Esophagus (tissue), 2 donors: ENCODE results near the gene TTC4. TPM values are rescaled to one million over a fixed set of nuclear protein-coding genes. Genes with fewer than 3 reads are reported as not detected.
"Not testable (repeated sequence)": the region's sequence is repeated elsewhere in the genome, so short reads cannot be mapped to it uniquely, and the experiment has no call there.

Source experiments
- H3K27ac ChIP-seq, 2 donors: one replicate each; pipeline ENCODE4 v1.5.1; 2013; ENCODE audit warnings: low read depth in 2 of 2, mild to moderate bottlenecking in 2 of 2, inconsistent platforms in 1 of 2, low read length in 1 of 2, moderate library complexity in 1 of 2
- H3K27me3 ChIP-seq, 2 donors: one replicate each; pipeline ENCODE4 v1.6.1; 2013; ENCODE audit warnings: low read length in 2 of 2, control low read depth in 1 of 2, mild to moderate bottlenecking in 1 of 2; ENCODE audit not compliant: insufficient read depth in 2 of 2, control insufficient read depth in 1 of 2
- H3K36me3 ChIP-seq, 2 donors: one replicate each; pipeline ENCODE4 v1.6.1; 2013; ENCODE audit warnings: low read length in 1 of 2; ENCODE audit not compliant: control insufficient read depth in 2 of 2, insufficient read depth in 2 of 2
- H3K4me1 ChIP-seq, 2 donors: one replicate each; pipeline ENCODE4 v1.6.1; 2013; ENCODE audit warnings: low read length in 1 of 2; ENCODE audit not compliant: control insufficient read depth in 2 of 2, insufficient read depth in 2 of 2
- H3K4me3 ChIP-seq, 2 donors: one replicate each; pipeline ENCODE4 v1.5.1; 2013; ENCODE audit warnings: low read length in 2 of 2, mild to moderate bottlenecking in 2 of 2, low read depth in 1 of 2, moderate library complexity in 1 of 2
- H3K9me3 ChIP-seq, 2 donors: one replicate each; pipeline ENCODE4 v1.6.1; 2013; ENCODE audit warnings: mild to moderate bottlenecking in 2 of 2, low read depth in 1 of 2, low read length in 1 of 2, moderate library complexity in 1 of 2; ENCODE audit not compliant: control insufficient read depth in 2 of 2, insufficient read depth in 1 of 2
- WGBS, 2 donors: extraction: QIAGEN DNeasy Blood & Tissue Kit; methylation state at CpG; one replicate each; pipeline ENCODE4 v1.1.7; 2013; 5-methylcytosine and 5-hydroxymethylcytosine counted together
- polyA plus RNA-seq, 2 donors: library from polyadenylated mRNA; stranded (reverse); fragments of 200-250 nt; gene quantifications; one replicate each; pipeline ENCODE4 v1.2.3, GENCODE V29; 2013
- donor health status: healthy with polysubstance abuse.
- donor health status: Bipolar disorder and iron deficiency.

Gene TTC4
- polyA plus RNA-seq, 2 donors = 7.7 to 12.5 TPM

DNA sequence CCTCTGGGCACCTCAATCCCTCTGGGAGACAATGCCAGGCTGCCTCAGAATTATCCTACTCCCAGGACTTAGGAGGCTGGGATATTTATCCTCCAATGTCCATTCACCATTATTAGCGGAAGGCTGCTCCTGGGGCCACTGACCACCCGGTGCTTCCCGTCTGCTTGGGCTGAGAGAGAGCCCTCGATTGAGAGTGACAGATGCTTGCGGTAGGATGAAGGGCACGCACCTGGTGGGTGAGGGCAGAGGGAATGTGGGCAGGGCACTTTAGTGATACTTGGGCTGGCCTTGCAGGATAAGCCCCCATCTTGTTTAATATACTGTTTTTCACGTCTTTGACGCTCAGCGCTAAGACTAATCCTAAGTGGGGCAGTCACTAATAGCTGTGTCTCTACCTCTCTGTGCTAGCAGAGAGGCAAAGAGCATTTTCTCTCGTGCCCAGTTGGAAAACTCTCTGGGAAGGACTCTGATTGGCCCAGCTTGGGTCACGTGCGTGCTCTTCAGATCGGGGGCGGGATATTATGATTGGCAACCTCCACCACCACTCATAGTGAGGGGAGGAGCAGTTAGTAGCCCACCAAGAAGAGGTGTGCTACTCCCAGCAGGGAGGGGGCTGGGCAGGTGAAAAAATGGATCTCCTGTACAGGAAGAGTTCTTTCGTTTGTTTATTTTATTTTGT lies 59.3 kb downstream of the TTC4 start:
- no peaks in the 10 kb centered on the region for H3K9me3 ChIP-seq
- H3K36me3 ChIP-seq = peaks cover 0 to 8% of the 10 kb centered on the region in 2 donors
- H3K4me3 ChIP-seq = no peak overlapping the region
- no peak overlapping the region for H3K27ac ChIP-seq
- 66% methylated on average over 15 of the region's 15 CpGs for WGBS, 2 donors
- no peaks in the 10 kb centered on the region for H3K4me1 ChIP-seq
- no peaks in the 10 kb centered on the region for H3K27me3 ChIP-seq

- WGBS, 2 donors = 76 to 80% methylated on average over 16 of the region's 16 CpGs
Observed at GRCh38 chr1:54775828-54776721, 60.4 kb downstream of the TTC4 start.

DNA sequence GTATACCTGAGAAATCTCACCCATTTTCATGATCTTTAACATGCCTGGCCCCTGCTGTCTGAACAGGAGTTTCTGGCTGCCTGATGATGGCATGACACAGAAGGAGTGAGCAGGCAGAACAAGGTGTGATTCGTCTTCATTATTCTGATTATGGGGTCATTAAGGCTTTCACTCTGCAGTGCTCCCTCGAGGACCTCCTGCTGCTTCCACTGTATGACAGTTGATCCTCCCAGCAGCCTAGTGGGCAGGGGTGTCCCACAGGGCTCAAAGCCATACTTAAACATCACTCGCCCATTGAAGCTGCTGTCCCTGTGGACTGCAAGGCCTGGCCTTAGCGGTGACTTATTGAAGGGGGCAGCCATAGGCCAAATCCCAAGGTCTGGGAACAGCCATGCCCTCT lies 61.4 kb downstream of the TTC4 start:
- Histone ChIP-seq H3K9me3 (peaks cover 0 to 2% of the 10 kb centered on the region in 2 donors), H3K27me3 (no peaks in the 10 kb centered on the region), H3K36me3 (peaks cover 5 to 16% of the 10 kb centered on the region in 2 donors), H3K4me1 (peaks cover 0 to 8% of the 10 kb centered on the region in 2 donors), H3K4me3 (no peak overlapping the region), H3K27ac (no peak overlapping the region)
- WGBS, 2 donors = 76 to 80% methylated on average over 4 of the region's 4 CpGs

More at GRCh38 chr1:54775828-54776721, 60.4 kb downstream of the TTC4 start:
- not testable (repeated sequence) for H3K27me3 ChIP-seq, H3K4me3 ChIP-seq, H3K27ac ChIP-seq, H3K9me3 ChIP-seq, H3K4me1 ChIP-seq
- H3K36me3 ChIP-seq = peaks cover 2 to 11% of the 10 kb centered on the region in 2 donors

GRCh38 chr1:54777431-54777830 lies 61.8 kb downstream of the TTC4 start:
- peaks cover 5 to 16% of the 10 kb centered on the region in 2 donors for H3K36me3 ChIP-seq
- no peak overlapping the region for H3K4me3 ChIP-seq
- WGBS, 2 donors = 71 to 77% methylated on average over 4 of the region's 4 CpGs

DNA sequence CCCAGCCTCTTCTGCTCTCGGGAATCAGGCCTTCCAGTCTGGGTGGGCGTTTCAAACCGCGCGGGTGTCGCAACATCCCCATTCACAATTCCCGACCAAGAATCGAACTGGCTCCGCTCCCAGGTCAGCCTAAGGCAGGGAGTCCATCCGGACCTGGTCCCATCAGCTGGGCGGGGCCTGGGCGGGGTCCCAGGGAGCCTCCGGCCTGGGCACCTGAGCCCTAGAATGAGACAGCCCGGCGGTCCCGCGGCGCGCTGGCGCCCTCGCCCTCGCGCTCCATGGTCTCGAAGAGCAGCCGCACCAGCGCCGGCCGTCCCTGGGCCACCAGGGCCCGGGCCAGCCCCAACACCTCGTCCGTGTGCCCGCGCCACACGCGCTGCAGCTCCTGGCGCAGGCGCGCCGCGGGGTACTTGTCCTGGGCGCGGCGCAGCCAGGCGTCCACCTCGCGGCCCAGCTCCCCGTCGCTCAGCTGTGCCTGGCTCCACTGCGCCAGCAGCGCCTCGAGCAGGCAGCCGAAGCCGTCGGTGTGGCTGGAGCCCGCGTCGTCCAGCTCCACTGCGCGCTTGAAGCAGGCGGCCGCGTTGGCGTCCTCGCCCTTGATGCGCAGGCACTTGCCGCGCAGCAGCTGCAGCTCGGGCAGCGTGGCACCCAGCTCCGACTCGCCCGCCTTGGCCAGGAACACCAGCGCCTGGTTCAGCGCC lies 65.5 kb downstream of the TTC4 start:
- WGBS, 2 donors = 36 to 51% methylated on average over 63 to 74 of the region's 74 CpGs
- Histone ChIP-seq H3K27me3 (no peaks in the 10 kb centered on the region), H3K9me3 (peaks cover 0 to 2% of the 10 kb centered on the region in 2 donors), H3K4me1 (peaks cover 0 to 10% of the 10 kb centered on the region in 2 donors), H3K4me3 (no peak overlapping the region), H3K36me3 (peaks cover 15 to 30% of the 10 kb centered on the region in 2 donors), H3K27ac (no peak overlapping the region)

More at GRCh38 chr1:54777431-54777830, 61.8 kb downstream of the TTC4 start:
- H3K9me3 ChIP-seq = peaks cover 0 to 2% of the 10 kb centered on the region in 2 donors
- H3K4me1 ChIP-seq = peaks cover 0 to 10% of the 10 kb centered on the region in 2 donors
- H3K27me3 ChIP-seq = no peaks in the 10 kb centered on the region
- no peak overlapping the region for H3K27ac ChIP-seq

- Histone ChIP-seq H3K27ac (no peak overlapping the region), H3K27me3 (no peaks in the 10 kb centered on the region), H3K9me3 (peaks cover 0 to 2% of the 10 kb centered on the region in 2 donors), H3K36me3 (peaks cover 19 to 38% of the 10 kb centered on the region in 2 donors), H3K4me3 (no peak overlapping the region), H3K4me1 (peaks cover 0 to 10% of the 10 kb centered on the region in 2 donors)
- 79 to 84% methylated on average over 6 of the region's 6 CpGs for WGBS, 2 donors
Observed at GRCh38 chr1:54782156-54782555, 66.5 kb downstream of the TTC4 start.

GRCh38 chr1:54782588-54782987 lies 66.9 kb downstream of the TTC4 start:
- Histone ChIP-seq H3K36me3 (peaks cover 24 to 40% of the 10 kb centered on the region in 2 donors), H3K27me3 (no peaks in the 10 kb centered on the region), H3K4me1 (peaks cover 0 to 10% of the 10 kb centered on the region in 2 donors), H3K9me3 (peaks cover 0 to 2% of the 10 kb centered on the region in 2 donors), H3K27ac (no peak overlapping the region), H3K4me3 (no peak overlapping the region)
- WGBS, 2 donors = 75 to 77% methylated on average over 2 of the region's 2 CpGs

GRCh38 chr1:54784066-54784465 lies 68.4 kb downstream of the TTC4 start:
- peaks cover 25 to 43% of the 10 kb centered on the region in 2 donors for H3K36me3 ChIP-seq
- WGBS, 2 donors = 87 to 96% methylated on average over 2 of the region's 2 CpGs

DNA sequence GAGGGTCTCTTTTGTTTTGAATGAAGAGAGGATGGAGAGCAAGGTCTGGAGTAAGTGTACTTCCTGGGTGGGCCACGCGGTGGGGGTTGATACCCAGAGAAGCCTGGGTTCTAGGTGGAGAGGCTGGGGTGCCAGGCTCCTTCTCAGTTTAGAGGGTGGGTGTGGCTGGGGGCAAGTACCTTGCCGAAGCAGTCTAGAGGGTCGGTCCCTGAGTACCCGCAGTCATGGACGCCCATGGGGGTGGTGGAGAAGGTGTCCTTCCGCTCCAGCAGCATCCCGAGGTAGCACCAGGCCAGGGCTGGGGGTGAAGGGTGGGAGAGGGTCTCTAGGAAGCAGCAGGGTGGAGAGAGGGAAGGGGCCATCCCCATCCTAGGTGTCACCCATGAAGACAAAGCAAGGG lies 71.1 kb downstream of the TTC4 start:
- H3K36me3 ChIP-seq = peaks cover 20 to 41% of the 10 kb centered on the region in 2 donors
- H3K4me3 ChIP-seq = no peak overlapping the region
- H3K9me3 ChIP-seq = no peaks in the 10 kb centered on the region
- no peak overlapping the region for H3K27ac ChIP-seq
- H3K4me1 ChIP-seq = peaks cover 0 to 2% of the 10 kb centered on the region in 2 donors
- 91 to 92% methylated on average over 8 of the region's 8 CpGs for whole genome bisulfite sequencing, 2 donors
- H3K27me3 ChIP-seq = no peaks in the 10 kb centered on the region

More at GRCh38 chr1:54784066-54784465, 68.4 kb downstream of the TTC4 start:
- Histone ChIP-seq H3K27me3 (no peaks in the 10 kb centered on the region), H3K4me3 (no peak overlapping the region), H3K27ac (no peak overlapping the region), H3K4me1 (peaks cover 0 to 10% of the 10 kb centered on the region in 2 donors), H3K9me3 (peaks cover 0 to 2% of the 10 kb centered on the region in 2 donors)
